GM23338 (cell line): Measurements from ENCODE around the gene ANP32E. TPM values are rescaled to one million over a fixed set of nuclear protein-coding genes. Genes with fewer than 3 reads are reported as not detected.

Source experiments
- ATAC-seq: fragments of 200-7000 bp; cut with Tn5 transposase; 3 replicates; pipeline ENCODE4 v1.9.1; 2020
- DNase-seq: peaks from one replicate; pipeline ENCODE4 v3.0.0-alpha.2; 2015; ENCODE audit warnings: low spot score
- H2AFZ ChIP-seq: fragments of 200-600 bp; sonication (generic); 2 replicates; pipeline ENCODE4 v1.8.0; 2016; ENCODE audit warnings: antibody characterized with exemption, mild to moderate bottlenecking, moderate library complexity
- H3F3A ChIP-seq: fragments of 200-600 bp; sonication (generic); replicated peaks from 2 replicates; pipeline ENCODE4 v1.8.0; 2017; ENCODE audit warnings: antibody characterized with exemption, mixed run types, low read depth
- H3K27ac ChIP-seq: fragments of 200-600 bp; sonication (generic); 2 replicates; pipeline ENCODE4 v1.6.1; 2016; ENCODE audit warnings: low read depth
- H3K27me3 ChIP-seq: fragments of 200-600 bp; sonication (generic); 2 replicates; pipeline ENCODE4 v1.8.0; 2016; ENCODE audit warnings: mild to moderate bottlenecking, mixed run types, moderate library complexity; ENCODE audit not compliant: insufficient read depth
- H3K36me3 ChIP-seq: fragments of 200-600 bp; sonication (generic); 2 replicates; pipeline ENCODE4 v1.8.0; 2016; ENCODE audit warnings: mild to moderate bottlenecking; ENCODE audit not compliant: insufficient read depth
- H3K4me1 ChIP-seq: fragments of 200-600 bp; sonication (generic); 2 replicates; pipeline ENCODE4 v1.8.0; 2016; ENCODE audit warnings: mild to moderate bottlenecking, moderate library complexity; ENCODE audit not compliant: insufficient read depth
- H3K4me2 ChIP-seq: fragments of 200-600 bp; sonication (generic); 2 replicates; pipeline ENCODE4 v1.7.1; 2017; ENCODE audit warnings: mixed run types
- H3K4me3 ChIP-seq: fragments of 200-600 bp; sonication (generic); 2 replicates; pipeline ENCODE4 v1.6.1; 2016; ENCODE audit warnings: mixed run types
- H3K79me2 ChIP-seq: fragments of 200-600 bp; sonication (generic); replicated peaks from 2 replicates; pipeline ENCODE4 v1.8.0; 2017; ENCODE audit warnings: mild to moderate bottlenecking; ENCODE audit not compliant: insufficient read depth
- H3K9me2 ChIP-seq: fragments of 200-600 bp; sonication (generic); 2 replicates; pipeline ENCODE4 v1.8.0; 2017; ENCODE audit not compliant: insufficient read depth
- H4K20me1 ChIP-seq: fragments of 200-600 bp; sonication (generic); replicated peaks from 2 replicates; pipeline ENCODE4 v1.8.0; 2017; ENCODE audit warnings: mild to moderate bottlenecking; ENCODE audit not compliant: insufficient read depth
- H3K27ac Mint-ChIP-seq: 2 replicates; pipeline ENCODE4 v1.8.0; 2020; ENCODE audit warnings: inconsistent platforms, mild to moderate bottlenecking, moderate library complexity, mixed read lengths
- H3K27me3 Mint-ChIP-seq: 3 replicates; pipeline ENCODE4 v1.8.0; 2022; ENCODE audit warnings: low read depth, mild to moderate bottlenecking, moderate library complexity, mixed read lengths, inconsistent platforms; ENCODE audit not compliant: insufficient read depth, poor library complexity
- H3K36me3 Mint-ChIP-seq: 3 replicates; pipeline ENCODE4 v1.8.0; 2021; ENCODE audit warnings: low read depth, mild to moderate bottlenecking, inconsistent platforms, moderate library complexity, mixed read lengths
- H3K4me1 Mint-ChIP-seq: 3 replicates; pipeline ENCODE4 v1.8.0; 2020; ENCODE audit warnings: mild to moderate bottlenecking, inconsistent platforms, mixed read lengths
- H3K4me3 Mint-ChIP-seq: 3 replicates; pipeline ENCODE4 v1.8.0; 2021; ENCODE audit warnings: moderate library complexity, mild to moderate bottlenecking, inconsistent platforms, mixed read lengths
- H3K9me3 Mint-ChIP-seq: 3 replicates; pipeline ENCODE4 v1.8.0; 2020; ENCODE audit warnings: moderate library complexity, mild to moderate bottlenecking, inconsistent platforms, mixed read lengths
- CREB1 ChIP-seq: fragments of 250-450 bp; sonication (Bioruptor Pico); IDR thresholded peaks from 2 replicates; pipeline ENCODE4 v1.5.0; 2020; ENCODE audit warnings: low read depth, mild to moderate bottlenecking, moderate library complexity
- EZH2 ChIP-seq: fragments of 200-600 bp; sonication (generic); IDR thresholded peaks from one replicate; pipeline ENCODE4 v1.8.0; 2017; ENCODE audit warnings: antibody characterized with exemption, mild to moderate bottlenecking, low read depth; ENCODE audit not compliant: unreplicated experiment
- EZH2phosphoT487 ChIP-seq: fragments of 200-600 bp; sonication (generic); IDR thresholded peaks from one replicate; pipeline ENCODE4 v1.8.1; 2018; ENCODE audit warnings: antibody characterized with exemption; ENCODE audit not compliant: unreplicated experiment
- JUNB ChIP-seq: IDR thresholded peaks from one replicate; pipeline ENCODE4 v1.6.1; 2016; ENCODE audit warnings: antibody characterized with exemption; ENCODE audit not compliant: unreplicated experiment
- NANOG ChIP-seq: IDR thresholded peaks from 2 replicates; pipeline ENCODE4 v1.6.1; 2016; ENCODE audit warnings: antibody characterized with exemption, borderline replicate concordance
- ZNF114 ChIP-seq: fragments of 250-450 bp; sonication (Bioruptor Pico); IDR thresholded peaks from 2 replicates; pipeline ENCODE4 v1.5.0; 2020; ENCODE audit warnings: mild to moderate bottlenecking, moderate library complexity
- ZNF331 ChIP-seq: fragments of 250-450 bp; sonication (Bioruptor Pico); IDR thresholded peaks from 2 replicates; pipeline ENCODE4 v1.5.0; 2020; ENCODE audit warnings: low read depth, mild to moderate bottlenecking, moderate library complexity
- polyA plus RNA-seq: library from polyadenylated mRNA; unstranded; fragments of >200 nt; fragmentation: Nextera tagmentation; extraction: Ambion mirVana; gene quantifications from 2 replicates; pipeline ENCODE4 v1.2.1, GENCODE V29; 2016
- total RNA-seq: library from RNA; depleted of rRNA; stranded (reverse); fragments of >200 nt; shearing (Covaris generic); gene quantifications from 2 replicates; pipeline ENCODE4 v1.2.3, GENCODE V29; 2014
- TF ChIP-seq, protein P1 (sequence below): fragments of 250-450 bp; sonication (Bioruptor Pico); IDR thresholded peaks from 2 replicates; pipeline ENCODE4 v1.5.0; 2020; ENCODE audit warnings: mild to moderate bottlenecking, moderate library complexity

Gene ANP32E
- total and polyA plus RNA-seq, 2 experiments from 2014 or later, result 88.6 to 257 TPM

DNA sequence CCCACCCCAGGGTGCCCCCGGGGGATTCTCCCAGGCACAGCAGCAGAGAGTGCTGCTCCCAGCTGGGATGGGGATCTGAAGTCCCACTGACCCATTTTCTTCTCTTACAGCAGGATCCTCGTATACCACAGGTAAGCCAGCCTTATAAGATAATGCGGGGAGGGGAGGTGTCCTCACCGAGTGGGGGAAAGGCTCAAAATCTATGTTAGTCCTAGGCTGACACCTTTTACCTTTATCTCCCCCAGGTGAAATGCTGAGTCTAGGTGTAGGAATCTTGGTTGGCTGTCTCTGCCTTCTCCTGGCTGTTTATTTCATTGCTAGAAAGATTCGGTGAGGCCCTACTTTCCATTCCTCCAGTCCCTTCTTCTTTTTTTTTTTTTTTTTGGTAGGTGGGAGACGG is 27.6 kb upstream of the ANP32E start:
- Histone ChIP-seq H2AFZ (no peak overlapping the region), H3F3A (peaks cover 24% of the 10 kb centered on the region), H3K27ac (no peak overlapping the region), H3K4me1 (peaks cover 23% of the 10 kb centered on the region), H4K20me1 (peaks cover 10% of the 10 kb centered on the region), H3K27me3 (no peaks in the 10 kb centered on the region), H3K4me3 (no peak overlapping the region), H3K4me2 (no peak overlapping the region), H3K36me3 (peaks cover 25% of the 10 kb centered on the region; the same call in 1 of the 2 replicates), H3K9me2 (no peaks in the 10 kb centered on the region), H3K79me2 (peaks cover 30% of the 10 kb centered on the region)
- no peak for DNase-seq
- Mint-ChIP-seq H3K9me3 (no peaks in the 10 kb centered on the region; the same call in 2 of the 3 replicates), H3K27me3 (peaks cover 28% of the 10 kb centered on the region), H3K27ac (no peak overlapping the region), H3K4me1 (peaks cover 28% of the 10 kb centered on the region), H3K4me3 (no peak overlapping the region), H3K36me3 (peaks cover 75% of the 10 kb centered on the region)
- no peak for TF ChIP-seq NANOG
- no peak for TF ChIP-seq EZH2phosphoT487
- no peak for TF ChIP-seq JUNB
- no peak for TF ChIP-seq CREB1 (CRISPR knock-in tag)
- TF ChIP-seq ZNF114, result no peak
- TF ChIP-seq, protein P1, sequence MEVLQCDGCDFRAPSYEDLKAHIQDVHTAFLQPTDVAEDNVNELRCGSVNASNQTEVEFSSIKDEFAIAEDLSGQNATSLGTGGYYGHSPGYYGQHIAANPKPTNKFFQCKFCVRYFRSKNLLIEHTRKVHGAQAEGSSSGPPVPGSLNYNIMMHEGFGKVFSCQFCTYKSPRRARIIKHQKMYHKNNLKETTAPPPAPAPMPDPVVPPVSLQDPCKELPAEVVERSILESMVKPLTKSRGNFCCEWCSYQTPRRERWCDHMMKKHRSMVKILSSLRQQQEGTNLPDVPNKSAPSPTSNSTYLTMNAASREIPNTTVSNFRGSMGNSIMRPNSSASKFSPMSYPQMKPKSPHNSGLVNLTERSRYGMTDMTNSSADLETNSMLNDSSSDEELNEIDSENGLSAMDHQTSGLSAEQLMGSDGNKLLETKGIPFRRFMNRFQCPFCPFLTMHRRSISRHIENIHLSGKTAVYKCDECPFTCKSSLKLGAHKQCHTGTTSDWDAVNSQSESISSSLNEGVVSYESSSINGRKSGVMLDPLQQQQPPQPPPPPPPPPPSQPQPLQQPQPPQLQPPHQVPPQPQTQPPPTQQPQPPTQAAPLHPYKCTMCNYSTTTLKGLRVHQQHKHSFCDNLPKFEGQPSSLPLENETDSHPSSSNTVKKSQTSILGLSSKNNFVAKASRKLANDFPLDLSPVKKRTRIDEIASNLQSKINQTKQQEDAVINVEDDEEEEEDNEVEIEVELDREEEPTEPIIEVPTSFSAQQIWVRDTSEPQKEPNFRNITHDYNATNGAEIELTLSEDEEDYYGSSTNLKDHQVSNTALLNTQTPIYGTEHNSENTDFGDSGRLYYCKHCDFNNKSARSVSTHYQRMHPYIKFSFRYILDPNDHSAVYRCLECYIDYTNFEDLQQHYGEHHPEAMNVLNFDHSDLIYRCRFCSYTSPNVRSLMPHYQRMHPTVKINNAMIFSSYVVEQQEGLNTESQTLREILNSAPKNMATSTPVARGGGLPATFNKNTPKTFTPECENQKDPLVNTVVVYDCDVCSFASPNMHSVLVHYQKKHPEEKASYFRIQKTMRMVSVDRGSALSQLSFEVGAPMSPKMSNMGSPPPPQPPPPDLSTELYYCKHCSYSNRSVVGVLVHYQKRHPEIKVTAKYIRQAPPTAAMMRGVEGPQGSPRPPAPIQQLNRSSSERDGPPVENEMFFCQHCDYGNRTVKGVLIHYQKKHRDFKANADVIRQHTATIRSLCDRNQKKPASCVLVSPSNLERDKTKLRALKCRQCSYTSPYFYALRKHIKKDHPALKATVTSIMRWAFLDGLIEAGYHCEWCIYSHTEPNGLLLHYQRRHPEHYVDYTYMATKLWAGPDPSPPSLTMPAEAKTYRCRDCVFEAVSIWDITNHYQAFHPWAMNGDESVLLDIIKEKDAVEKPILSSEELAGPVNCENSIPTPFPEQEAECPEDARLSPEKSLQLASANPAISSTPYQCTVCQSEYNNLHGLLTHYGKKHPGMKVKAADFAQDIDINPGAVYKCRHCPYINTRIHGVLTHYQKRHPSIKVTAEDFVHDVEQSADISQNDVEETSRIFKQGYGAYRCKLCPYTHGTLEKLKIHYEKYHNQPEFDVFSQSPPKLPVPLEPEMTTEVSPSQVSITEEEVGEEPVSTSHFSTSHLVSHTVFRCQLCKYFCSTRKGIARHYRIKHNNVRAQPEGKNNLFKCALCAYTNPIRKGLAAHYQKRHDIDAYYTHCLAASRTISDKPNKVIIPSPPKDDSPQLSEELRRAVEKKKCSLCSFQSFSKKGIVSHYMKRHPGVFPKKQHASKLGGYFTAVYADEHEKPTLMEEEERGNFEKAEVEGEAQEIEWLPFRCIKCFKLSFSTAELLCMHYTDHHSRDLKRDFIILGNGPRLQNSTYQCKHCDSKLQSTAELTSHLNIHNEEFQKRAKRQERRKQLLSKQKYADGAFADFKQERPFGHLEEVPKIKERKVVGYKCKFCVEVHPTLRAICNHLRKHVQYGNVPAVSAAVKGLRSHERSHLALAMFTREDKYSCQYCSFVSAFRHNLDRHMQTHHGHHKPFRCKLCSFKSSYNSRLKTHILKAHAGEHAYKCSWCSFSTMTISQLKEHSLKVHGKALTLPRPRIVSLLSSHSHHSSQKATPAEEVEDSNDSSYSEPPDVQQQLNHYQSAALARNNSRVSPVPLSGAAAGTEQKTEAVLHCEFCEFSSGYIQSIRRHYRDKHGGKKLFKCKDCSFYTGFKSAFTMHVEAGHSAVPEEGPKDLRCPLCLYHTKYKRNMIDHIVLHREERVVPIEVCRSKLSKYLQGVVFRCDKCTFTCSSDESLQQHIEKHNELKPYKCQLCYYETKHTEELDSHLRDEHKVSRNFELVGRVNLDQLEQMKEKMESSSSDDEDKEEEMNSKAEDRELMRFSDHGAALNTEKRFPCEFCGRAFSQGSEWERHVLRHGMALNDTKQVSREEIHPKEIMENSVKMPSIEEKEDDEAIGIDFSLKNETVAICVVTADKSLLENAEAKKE (CRISPR knock-in tag), result no peak
- no peak for TF ChIP-seq ZNF331
- TF ChIP-seq EZH2, result no peak
- ATAC-seq, result no peak
